Psoas muscle (tissue), 8 donors: ENCODE results near the gene TAOK3. TPM values are rescaled to one million over a fixed set of nuclear protein-coding genes. Genes with fewer than 3 reads are reported as not detected.

Experiments used
- ATAC-seq, 4 donors: fragments of 200-7000 bp; cut with Tn5 transposase; one replicate each; pipeline ENCODE4 v1.9.1; 2020; ENCODE audit warnings: moderate library complexity in 3 of 4, mild to moderate bottlenecking in 2 of 4
- DNase-seq, 2 donors: peaks; one replicate each; pipeline ENCODE4 v3.0.0-alpha.2; 2020
- H3K27ac ChIP-seq: fragments of 200-600 bp; one replicate; pipeline ENCODE4 v1.8.0; 2022
- H3K27me3 ChIP-seq, 3 donors: fragments of 200-600 bp in 1 of 3; one replicate each; pipeline versions ENCODE4 v1.6.1 to v1.8.0; 2013 to 2022; ENCODE audit warnings: low read length in 2 of 3, mild to moderate bottlenecking in 2 of 3, moderate library complexity in 1 of 3; ENCODE audit not compliant: insufficient read depth in 3 of 3
- H3K36me3 ChIP-seq, 2 donors: fragments of 200-600 bp in 1 of 2; one replicate each; pipeline versions ENCODE4 v1.6.1 to v1.8.0; 2013 to 2022; ENCODE audit warnings: low read depth in 1 of 2, mild to moderate bottlenecking in 1 of 2, moderate library complexity in 1 of 2; ENCODE audit not compliant: insufficient read depth in 1 of 2
- H3K4me1 ChIP-seq: fragments of 200-600 bp; one replicate; pipeline ENCODE4 v1.8.0; 2022
- H3K4me3 ChIP-seq: fragments of 200-600 bp; one replicate; pipeline ENCODE4 v1.8.0; 2022; ENCODE audit warnings: mild to moderate bottlenecking
- H3K9me3 ChIP-seq: fragments of 200-600 bp; one replicate; pipeline ENCODE4 v1.8.0; 2022
- CTCF ChIP-seq: fragments of 200-600 bp; IDR thresholded peaks from one replicate; pipeline ENCODE4 v1.8.0; 2022; ENCODE audit warnings: antibody characterized with exemption
- WGBS, 3 donors: extraction: QIAGEN DNeasy Blood & Tissue Kit; methylation state at CpG; one replicate each; pipeline versions ENCODE4 v1.1.6 to v1.1.7; 2013; 5-methylcytosine and 5-hydroxymethylcytosine counted together
- intact Hi-C, 2 donors: fragments of 100-400 bp; cut with DNase I; formaldehyde crosslinking; loops; one replicate each; pipeline versions ENCODE4 v1.11.0 to v1.14.2; 2022
- polyA plus RNA-seq, 3 donors: library from polyadenylated mRNA; stranded (reverse); fragments of 200-250 nt; gene quantifications; one replicate each; pipeline ENCODE4 v1.2.3, GENCODE V29; 2013
- total RNA-seq, 4 donors: library from RNA; stranded (reverse); fragmentation: NEBNext Ultra II Directional in 2 of 4; extraction: Animal tissue kit (Norgen Biotek cat#: 25700) in 2 of 4; gene quantifications; one replicate each; pipeline versions ENCODE4 v1.2.1 to v1.2.4, GENCODE V29; 2021 to 2023
- donor health status: healthy with polysubstance abuse.
- donor health status: DM: no; HTN: no; CAD: no; lungs with moderate emphysema.
- donor health status: Bipolar disorder and iron deficiency.
- donor health status: healthy.
- donor health status: DM: yes; HTN: yes; CAD: no.
- donor health status: DM: no; HTN: no; CAD: no.
- donor health status: DM: no; HTN: no; CAD: no.
- donor health status: DM: yes; HTN: yes; CAD: no.

Gene TAOK3
- total and polyA plus RNA-seq, 7 donors: 6.5 to 22.2 (median 18.2) TPM

GRCh38 chr12:118377884-118378470, 5.3 kb upstream of the TAOK3 start:
- Histone ChIP-seq H3K4me3 (peak overlapping the region; percentile 99), H3K9me3 (no peaks in the 10 kb centered on the region), H3K4me1 (peaks cover 32% of the 10 kb centered on the region), H3K27me3 (no peaks in the 10 kb centered on the region), H3K27ac (peak overlapping the region; percentile 96), H3K36me3 (peaks cover 3 to 39% of the 10 kb centered on the region in 2 donors)
- peak; percentile 98 for TF ChIP-seq CTCF
- no peak for ATAC-seq
- 31 to 35% (median 33%) methylated on average over 8 of the region's 8 CpGs for WGBS, 3 donors
- intact Hi-C loops: loop anchor here (2.0 to 10.0 kb wide), 3 partner anchors 191 to 503 kb away; no protein-coding TSS in a partner anchor
- peak; percentile 56 to 68 for DNase-seq

GRCh38 chr12:118377021-118377883, 4.5 kb upstream of the TAOK3 start:
- peak overlapping the region; percentile 96 for H3K27ac ChIP-seq
- peak overlapping the region; percentile 99 for H3K4me3 ChIP-seq
- no peaks in the 10 kb centered on the region for H3K27me3 ChIP-seq
- no peak for TF ChIP-seq CTCF
- WGBS, 3 donors: 1 to 2% (median 2%) methylated on average over 22 of the region's 22 CpGs
- peaks cover 3 to 31% of the 10 kb centered on the region in 2 donors for H3K36me3 ChIP-seq
- H3K9me3 ChIP-seq: no peaks in the 10 kb centered on the region
- ATAC-seq (no peak), DNase-seq (no peak)
- intact Hi-C loops: loop anchor here (2.0 to 10.0 kb wide), 3 partner anchors 190 to 502 kb away; no protein-coding TSS in a partner anchor
- H3K4me1 ChIP-seq: peaks cover 32% of the 10 kb centered on the region

- H3K27ac ChIP-seq: peak within 1 kb of the TSS; percentile 96
- H3K9me3 ChIP-seq: no peaks in the 10 kb centered on the region
- peaks cover 32% of the 10 kb centered on the region for H3K4me1 ChIP-seq
- H3K27me3 ChIP-seq: no peaks in the 10 kb centered on the region
- intact Hi-C loops: loop anchor here (1.0 to 10.0 kb wide), 4 partner anchors 190 to 502 kb away; no protein-coding TSS in a partner anchor
- TF ChIP-seq CTCF: peak; percentile 93
- peak; percentile 60 to 68 (median 63) for ATAC-seq
- peak; percentile 92 to 96 for DNase-seq
- WGBS, 3 donors: 0 to 1% (median 0%) methylated on average over 81 to 102 of the region's 102 CpGs
- H3K36me3 ChIP-seq: peaks cover 0 to 22% of the 10 kb centered on the region in 2 donors
- peak within 1 kb of the TSS; percentile 99 for H3K4me3 ChIP-seq
Observed at GRCh38 chr12:118376089-118377020, 3.6 kb upstream of the TAOK3 start, which contains the start of gene SUDS3. Gene SUDS3, plus strand, starts transcription at chr12:118376555. Its CDS starts 137 bp downstream, at chr12:118376692.

- intact Hi-C loops: loop anchor here (10.0 kb wide), 2 partner anchors 251 to 501 kb away; no protein-coding TSS in a partner anchor
- WGBS, 3 donors: 55 to 61% (median 60%) methylated on average over 10 of the region's 10 CpGs
- DNase-seq (no peak), ATAC-seq (no peak)
- TF ChIP-seq CTCF: no peak
- H3K27ac ChIP-seq: peak overlapping the region; percentile 96
- H3K27me3 ChIP-seq: no peaks in the 10 kb centered on the region
- H3K36me3 ChIP-seq: peaks cover 0 to 12% of the 10 kb centered on the region in 2 donors
- H3K9me3 ChIP-seq: no peaks in the 10 kb centered on the region
- H3K4me3 ChIP-seq: peak overlapping the region; percentile 99
- H3K4me1 ChIP-seq: peaks cover 40% of the 10 kb centered on the region
Observed at GRCh38 chr12:118375348-118375747, 2.6 kb upstream of the TAOK3 start.
